HG03064 (cell line): ENCODE data around the gene RFX1.

Source experiments
- ATAC-seq: cut with Tn5 transposase; IDR thresholded peaks from one replicate; pipeline ENCODE4 v1.9.1; 2021; ENCODE audit warnings: low read depth; ENCODE audit not compliant: unreplicated experiment

RFX1 gene

DNA sequence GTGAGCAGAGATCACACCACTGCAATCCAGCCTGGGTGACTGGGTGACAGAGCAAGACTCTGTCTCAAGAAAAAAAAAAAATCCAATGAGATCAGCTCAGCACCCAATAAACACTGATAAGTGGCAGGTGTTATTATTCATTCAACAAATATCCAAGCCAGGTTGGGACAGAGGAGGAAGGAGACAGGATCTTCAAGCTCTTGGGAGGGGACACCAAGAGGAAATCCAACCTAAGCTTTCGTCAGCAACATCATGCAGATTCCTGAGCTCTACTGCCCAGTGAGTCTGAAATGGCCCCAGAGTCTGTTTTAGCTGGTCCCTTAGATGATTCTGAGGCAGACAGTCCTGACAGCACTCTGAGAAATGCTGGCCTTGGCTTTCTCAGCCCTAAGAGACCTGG is 7.7 kb downstream of the RFX1 start:
- ATAC-seq = no peak

DNA sequence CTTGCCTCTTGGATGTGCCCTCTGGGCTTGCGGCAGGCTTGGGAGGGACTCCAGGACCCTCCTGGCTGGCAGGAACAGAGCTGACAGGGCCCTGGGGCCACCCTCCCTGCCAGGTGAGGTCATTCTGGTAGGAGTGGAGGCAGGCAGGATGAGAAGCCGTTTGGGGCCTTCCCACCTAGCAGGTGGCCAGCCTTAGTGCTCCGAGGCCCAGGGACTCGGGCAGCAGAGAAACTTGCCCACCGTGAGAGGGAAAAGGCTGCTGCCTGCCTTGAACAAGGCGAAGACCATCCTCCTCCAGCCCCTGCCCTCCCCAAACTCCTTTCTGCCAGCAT is 8.5 kb downstream of the RFX1 start:
- no peak for ATAC-seq

DNA sequence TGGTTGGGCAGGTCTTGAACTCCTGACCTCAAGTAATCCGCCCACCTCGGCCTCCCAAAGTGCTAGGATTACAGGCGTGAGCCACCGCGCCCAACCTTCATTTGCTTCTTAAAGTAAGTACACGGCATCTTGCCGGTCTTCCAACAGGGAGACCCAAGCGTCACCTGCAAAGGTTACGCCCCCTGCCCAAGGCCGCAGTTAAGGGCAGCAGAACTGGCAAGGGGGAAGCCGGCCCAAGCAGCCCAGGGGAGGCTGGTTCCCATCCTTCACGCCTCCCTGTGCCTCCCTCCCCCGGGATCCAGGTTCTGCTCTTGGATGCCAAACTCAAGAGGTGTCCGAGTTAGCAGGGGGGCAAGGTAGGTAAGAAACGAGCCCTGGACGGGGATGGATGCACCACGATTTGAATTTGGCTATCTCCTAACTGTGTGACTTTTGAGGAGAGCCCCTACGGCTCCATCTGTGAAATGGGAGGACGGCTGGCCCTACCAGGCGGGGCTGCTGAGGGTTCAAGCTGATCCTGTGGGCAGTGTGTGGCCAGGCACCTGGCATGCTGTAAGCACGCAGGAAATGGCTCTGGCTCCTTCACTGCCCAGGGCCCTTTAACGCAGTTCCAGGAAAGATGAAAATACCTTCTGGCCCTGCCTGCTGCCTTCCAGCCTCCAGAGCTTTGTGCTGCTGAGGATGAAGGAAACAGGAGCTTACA is 9.0 kb downstream of the RFX1 start:
- ATAC-seq = no peak

DNA sequence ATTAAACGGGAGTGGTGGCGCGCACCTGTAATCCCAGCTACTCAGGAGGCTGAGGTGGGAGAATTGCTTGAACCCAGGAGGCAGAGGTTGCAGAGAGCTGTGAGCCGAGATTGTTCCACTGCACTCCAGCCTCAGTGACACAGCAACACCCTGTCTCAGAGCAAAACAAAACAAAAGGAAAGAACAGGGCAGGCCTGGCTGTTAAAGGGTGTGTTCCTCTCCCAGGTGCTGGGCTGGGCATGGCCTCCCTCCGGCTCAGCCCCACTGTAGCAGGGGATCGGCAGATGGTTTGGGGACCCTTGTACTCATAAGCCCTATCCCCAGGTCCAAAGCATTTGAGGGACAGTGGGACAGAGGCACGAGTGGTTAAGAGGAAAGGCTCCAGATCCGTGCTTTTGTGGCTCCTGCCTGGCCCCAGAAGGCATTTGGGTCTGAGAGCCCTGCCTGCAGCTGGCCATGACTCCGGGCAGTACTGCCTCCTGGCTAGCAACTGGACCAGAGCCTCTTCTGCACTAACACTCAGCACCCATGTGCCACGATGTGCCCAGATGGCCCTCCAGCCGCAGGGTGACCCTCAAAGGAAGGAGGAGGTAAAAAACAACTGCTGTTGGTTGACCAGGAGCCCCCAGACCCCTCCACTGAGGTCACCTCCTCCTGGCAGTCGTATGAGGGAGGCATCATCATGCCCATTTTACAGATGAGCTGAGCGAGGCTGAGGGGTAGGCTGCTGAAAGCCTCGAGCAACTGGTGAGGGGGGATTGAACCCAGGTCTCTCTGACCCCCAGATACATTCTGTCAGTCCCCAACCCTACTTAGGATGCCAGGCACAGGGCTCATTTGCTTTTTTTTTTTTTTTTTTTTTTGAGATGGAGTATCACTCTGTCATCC is 10.0 kb downstream of the RFX1 start:
- no peak for ATAC-seq

DNA sequence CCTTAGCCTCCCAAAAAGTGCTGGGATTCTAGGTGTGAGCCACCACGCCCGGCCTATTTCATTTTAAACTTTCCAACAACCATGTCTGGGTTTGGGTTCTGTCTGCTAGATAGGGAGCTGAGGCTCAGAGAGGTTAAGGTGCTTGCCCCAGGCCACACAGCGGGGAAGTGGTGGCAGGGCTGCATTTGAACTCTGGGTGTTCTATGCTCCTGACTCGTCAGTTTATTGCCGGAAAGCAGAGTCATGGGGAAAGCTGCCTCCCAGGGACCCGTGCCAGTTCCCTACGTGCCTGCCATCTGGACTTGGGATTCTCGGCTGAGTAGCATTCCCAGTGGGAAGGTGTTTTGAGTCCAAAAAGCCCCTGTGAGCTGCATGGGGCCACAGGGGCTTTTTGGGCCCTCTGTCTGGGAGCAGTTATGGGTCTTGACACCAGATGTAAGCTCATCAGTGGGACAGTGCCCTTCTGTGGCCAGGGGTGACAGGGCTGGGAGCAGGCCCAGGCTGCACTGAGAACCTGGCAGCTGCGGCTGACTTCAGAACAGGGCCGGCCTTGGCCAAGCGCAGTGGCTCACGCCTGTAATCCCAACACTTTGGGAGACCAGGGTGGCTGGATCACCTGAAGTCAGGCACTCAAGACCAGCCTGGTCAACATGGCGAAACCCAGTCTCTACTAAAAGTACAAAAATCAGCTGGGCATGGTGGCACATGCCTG is 10.9 kb downstream of the RFX1 start:
- ATAC-seq = no peak

DNA sequence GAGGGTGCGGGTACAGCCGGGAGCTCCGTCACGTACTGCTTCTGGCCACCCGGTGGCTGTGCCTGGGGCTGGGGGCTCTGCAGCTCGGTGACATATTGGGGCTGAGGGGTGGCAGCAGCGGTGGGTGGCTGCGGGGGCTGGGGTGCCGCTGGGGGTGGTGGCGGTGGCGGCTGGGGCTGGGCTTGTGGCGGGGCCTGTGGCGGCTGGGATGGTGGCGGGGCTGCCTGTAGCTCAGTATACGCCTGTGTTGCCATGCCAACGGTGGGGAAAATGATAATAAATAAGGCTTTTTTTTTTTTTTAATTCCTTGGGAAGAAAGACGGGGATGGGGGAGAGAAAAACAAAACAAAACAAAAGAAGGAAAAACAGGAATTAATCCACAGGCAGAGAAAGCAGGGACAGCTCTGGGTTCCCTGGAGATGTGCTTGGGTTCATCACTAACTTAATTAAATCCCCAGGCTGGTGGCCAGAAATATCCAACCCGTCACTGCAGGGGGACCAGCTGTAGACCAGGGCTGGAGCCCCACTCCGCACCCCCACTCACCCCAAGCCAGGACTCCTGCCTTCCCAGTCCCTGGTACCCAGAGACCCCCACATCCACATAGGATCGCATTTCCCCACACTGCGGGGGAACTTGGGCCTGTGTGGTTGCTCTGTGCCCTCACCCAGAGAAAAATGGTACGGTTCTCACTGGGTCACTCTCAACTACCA is 12.4 kb downstream of the RFX1 start:
- no peak for ATAC-seq

DNA sequence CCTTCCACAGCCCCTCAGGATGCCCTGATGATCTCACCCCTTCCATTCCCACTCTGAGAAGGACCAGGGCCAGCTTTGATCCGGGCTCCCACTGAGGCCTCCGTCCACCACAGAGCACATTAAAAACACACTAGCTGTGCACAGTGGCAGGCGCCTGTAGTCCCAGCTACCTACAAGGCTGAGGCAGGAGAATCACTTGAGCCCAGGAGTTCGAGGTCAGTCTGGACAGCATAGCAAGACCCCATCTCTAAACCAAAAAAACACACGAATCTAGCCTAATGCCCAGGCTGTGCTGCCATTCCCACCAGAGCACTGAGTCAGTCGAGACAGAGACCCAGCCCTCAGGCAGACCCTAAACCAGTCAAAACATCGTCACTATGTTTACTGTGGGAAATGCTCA is 14.1 kb downstream of the RFX1 start:
- ATAC-seq = no peak

DNA sequence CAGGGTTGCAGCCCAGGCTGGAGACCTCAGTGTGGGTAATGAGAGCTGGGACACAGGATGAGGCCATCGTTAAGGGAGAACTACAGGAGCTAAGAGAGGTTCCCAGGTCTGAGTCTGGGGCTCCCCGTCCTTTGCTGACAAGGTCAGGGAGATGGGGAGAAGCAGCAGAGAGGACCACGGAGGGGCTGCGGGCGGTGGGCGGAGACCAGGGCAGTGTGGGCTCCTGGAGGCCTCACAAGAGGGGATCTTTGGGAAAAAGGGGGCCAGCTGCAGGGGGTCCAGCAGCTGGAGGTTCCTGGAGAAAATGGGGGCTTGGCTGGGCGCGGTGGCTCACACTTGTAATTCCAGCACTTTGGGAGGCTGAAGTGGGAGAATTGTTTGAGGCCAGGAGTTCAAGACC is 16.0 kb downstream of the RFX1 start:
- no peak for ATAC-seq

DNA sequence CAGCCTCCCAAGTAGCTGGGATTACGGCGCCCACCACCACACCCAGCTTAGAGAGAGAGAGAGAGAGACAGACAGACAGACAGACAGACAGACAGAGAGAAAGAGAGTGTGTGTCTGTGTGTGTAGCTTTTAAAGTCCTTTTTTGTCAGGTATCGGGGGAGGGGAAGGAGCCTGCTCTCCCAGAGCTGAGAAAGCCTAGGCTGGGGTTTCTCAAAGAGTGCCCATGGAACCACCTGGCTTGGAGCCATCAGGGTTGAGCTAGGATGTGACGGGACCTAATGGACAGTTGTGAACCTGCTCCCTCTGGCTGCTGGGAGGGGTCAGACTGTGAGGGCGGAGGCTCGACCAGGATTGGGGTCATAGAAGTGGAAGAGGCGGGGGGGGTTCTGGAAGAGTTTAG is 16.6 kb downstream of the RFX1 start:
- ATAC-seq = no peak

DNA sequence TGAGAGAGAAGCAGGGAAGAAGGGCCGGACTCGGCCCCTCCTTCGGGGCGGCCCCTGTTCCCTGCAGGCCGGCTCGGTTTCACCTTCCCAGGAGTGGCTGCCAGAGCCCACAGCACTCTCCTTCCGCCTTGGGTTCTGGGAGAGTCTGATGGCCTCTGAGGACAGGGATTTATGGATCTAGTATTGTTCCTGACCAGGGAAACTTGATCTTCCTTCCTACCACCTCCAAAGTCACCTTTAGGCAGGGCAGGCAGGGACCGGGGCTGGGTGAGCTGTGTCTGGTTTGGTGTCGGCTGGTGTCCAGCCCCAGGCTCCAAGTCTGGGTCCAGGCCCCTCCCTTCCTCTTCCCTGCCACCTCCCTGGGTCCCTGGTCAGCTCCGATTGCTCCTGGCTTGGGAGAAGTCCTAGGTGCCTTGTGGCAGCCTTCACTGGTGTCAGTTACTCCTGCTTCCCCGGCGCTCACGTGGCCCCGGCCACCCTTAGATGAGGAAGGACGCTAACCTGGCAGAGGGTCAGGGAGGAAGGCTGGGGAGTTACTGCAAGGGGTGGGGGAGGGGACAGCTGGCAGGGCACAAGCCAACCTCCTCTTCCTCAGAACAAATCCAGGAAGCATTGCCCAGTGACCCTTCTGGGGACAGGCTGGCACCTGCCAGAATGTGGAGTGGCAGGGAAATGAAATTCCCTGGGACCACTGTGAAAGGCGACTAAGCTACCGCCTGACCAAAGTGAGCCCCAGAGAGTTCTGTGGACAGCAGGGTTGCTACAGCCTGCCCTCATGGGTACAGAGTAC is 18.8 kb downstream of the RFX1 start:
- peak; percentile 6 for ATAC-seq

DNA sequence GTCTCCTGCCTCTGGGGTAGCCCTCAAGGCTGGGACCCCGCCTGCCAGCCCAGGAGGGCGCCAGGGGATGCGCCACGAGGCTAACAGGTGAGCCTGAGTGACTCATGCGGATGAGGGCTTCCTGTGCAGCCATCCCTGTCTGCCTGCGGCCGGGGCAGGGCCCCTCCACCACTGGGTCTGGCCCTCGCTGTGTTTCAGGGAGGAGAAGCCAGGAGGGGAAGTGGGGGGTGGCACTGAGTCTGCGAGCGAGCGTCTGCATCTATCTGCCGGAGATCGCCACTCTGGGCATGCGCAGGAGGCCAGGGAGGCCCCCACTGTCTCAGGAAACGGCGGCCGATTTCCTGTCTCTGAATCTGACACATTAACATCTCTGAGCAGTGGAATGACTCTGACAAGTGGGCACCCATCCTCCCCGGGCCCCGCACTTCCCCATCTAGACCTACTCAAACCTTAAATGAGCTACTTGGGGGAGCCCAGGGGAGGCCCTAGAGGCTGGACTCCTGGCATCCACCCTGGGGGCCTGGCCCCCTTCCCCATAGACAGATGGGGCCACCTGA is 19.7 kb downstream of the RFX1 start:
- ATAC-seq = peak; percentile 67

DNA sequence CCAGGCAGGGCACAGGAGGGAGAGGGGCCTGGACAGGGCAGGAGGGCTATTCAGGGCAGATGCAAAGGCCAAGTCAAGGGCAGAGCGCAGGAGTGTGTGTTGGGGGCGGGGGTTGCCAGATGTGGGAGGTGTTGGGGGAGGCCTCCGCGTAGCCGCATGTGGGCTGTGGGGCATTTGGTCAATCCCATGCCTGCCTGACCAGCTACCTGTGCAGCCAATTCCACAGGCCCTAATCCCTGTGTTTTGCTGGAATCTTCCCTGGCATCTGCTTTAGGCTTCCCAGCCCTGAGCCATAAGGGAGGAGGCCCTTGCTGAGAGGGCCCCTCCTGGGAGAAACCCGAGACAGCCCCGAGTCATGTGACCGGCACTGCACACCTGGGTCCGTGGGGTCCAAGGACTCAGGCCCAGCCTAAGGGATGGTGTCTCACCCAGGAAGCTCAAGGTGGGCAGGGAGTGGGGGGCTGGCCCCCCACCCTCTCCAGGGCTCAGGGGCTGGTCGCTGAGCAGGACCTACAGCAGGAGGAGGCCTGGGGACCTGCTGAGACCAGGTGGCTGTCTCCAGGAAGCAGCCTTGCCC is 20.3 kb downstream of the RFX1 start:
- peak; percentile 17 for ATAC-seq

DNA sequence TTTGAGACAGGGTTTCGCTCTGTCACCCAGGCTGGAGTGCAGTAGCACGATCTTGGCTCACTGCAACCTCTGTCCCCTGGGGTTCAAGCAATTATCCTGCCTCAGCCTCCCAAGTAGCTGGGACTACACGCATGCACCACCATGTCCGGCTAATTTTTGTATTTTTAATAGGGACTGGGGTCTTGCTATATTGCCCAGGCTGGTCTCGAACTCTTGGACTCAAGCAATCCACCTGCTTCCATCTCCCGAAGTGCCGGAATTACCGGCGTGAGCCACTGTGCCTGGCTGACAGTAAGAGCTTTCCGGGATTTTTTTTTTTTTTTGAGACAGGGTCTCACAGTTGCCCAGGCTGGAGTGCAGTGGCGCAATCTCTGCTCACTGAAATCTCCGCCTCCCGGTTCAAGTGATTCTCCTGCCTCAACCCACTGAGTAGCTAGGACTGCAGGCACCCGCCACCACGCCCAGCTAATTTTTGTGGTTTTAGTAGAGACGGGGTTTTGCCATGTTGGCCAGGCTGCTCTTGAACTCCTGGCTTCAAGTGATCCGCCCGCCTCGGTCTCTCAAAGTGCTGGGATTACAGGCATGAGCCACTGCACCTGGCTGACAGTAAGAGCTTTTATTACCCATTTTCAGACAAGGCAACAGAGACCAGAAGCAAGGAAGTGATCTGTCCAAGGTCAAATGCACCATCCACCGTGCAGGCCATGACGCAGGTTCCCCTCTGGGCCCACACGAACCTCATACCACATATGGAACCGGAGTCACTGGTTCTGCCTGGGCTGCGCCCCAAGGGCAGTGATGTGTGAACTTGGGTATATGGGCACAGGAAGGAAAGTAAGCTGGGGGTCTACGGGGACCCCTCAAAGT is 21.0 kb downstream of the RFX1 start:
- no peak for ATAC-seq

DNA sequence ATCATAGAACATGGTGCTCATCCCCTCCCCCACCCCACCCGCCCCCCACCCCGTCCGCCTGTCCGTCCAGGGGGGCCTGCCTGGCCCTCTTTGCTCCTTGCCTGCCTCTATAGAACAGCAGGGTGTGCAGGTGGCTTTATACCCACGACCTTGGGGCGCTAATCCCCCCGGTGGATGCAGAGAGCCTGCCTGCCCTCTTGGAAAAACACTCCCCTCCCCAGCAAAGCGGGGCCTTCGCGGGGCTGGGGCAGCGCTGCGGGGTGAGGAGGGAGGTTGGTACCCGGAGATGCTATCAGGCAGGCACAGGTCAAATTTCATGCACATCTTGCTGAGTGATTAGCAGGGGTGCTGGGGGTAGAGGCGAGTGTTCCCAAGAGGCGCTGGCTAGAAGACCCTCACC is 21.9 kb downstream of the RFX1 start:
- no peak for ATAC-seq

DNA sequence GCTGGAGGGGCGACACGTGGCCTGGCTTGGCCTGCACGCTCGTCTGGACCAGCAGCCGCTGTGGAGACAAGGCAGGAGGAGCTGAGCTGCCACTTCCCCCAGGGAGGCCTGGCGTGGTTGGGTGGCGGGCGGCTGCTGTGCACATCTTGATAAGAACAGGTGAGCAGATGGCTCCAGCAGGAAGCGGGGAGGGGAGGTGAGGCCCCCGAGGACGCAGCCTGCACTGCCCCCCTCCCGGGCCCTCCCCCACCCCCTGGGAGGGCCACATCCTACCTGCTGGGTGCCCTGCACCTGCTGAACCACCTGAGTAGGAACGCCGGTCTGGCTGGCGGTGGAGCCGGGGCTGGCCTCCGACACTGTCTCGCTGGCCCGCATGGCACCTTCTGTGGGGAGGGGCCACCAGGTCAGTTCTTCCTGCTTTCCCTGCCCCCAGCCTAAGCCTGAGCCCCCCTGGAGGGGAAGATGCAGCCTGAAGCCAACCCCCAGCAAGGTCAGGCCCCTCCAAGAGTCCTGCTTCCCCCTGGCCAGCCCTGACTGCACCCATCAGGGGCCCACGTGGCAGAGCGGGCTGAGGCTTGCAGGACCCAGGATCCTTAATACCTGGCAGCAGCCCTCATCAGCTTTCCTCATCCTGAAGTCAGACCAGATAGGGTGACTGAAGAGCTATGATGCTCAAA is 22.8 kb downstream of the RFX1 start:
- no peak for ATAC-seq

DNA sequence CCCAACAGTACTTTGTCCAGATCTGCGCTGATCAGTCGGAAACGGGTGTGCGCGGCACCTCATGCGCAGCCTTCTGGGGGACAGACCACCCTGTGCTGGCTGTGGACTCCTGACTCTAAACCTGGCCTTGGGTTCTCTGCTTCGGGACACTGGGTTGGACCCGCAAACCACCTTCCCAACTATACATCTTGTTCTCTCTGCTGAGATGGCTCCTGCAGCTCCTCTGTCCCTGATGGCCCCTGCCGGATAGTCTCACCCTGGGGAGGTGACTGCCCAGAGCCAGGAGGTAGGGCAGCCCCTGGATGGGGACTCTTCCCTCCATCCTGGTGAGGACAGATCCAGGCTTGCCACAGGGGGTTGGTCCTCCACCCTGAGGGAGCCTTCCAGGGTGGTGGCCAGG is 23.3 kb downstream of the RFX1 start:
- ATAC-seq = no peak

DNA sequence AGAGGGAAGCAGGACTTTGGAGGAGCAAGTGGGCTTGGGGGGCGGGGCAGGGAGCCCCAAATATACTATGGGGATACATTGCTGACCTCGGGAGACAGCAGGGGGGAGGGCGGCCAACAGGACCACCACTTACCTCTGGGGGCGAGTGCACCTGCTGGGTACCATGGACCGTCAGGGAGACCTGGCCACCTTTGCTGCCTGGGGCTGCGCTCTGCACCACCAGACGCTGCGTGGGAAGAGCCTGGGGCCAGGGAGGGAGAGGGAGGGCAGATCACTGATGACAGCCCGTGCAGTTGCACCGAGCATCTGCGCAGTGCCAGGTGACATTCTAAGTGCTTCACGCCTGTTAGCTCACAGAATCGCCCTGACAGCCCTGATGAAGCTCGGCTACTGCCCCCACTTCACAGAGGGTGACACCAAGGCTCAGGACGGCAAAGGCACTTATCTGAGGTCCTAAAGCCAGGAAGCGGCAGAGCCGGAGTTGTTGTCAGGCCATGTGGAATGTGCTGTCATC is 24.1 kb downstream of the RFX1 start:
- no peak for ATAC-seq

DNA sequence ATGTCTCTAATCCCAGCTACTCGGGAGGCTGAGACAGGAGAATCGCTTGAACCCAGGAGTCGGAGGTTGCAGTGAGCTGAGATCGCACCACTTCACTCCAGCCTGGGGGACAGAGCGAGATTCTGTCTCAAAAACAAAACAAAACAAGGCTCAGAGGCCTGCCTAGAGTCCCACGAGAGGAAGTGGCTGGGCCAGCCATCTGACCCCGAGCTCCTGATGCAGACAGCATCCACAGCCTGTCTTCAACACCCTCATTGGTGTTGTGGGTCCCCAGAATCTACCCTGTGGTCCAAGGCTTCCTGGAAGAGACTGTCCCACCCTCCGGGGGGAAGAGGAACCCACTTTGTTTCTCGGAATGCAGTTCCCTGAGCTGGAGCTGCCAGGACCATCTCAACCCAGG is 24.7 kb downstream of the RFX1 start:
- no peak for ATAC-seq
